K562 (cell line): ENCODE data around the gene ENKUR. TPM values are rescaled to one million over a fixed set of nuclear protein-coding genes. Genes with fewer than 3 reads are reported as not detected.

Experiments
- ATAC-seq: fragments of 200-7000 bp; cut with Tn5 transposase; 3 replicates; pipeline ENCODE4 v1.9.1; 2020; ENCODE audit warnings: moderate library complexity
- BruUV-seq: library from RNA; stranded (reverse); fragments of 400-500 nt; replicated peaks from 2 replicates; lab custom pipeline; 2021; lab: Mats Ljungman, UMichigan
- CTCF ChIA-PET: fragments of 300-600 bp; formaldehyde crosslinking; extraction: SDS; loops from one replicate; lab custom pipeline; 2021; ENCODE audit warnings: low intra/inter-chr PET ratio; lab: Yijun Ruan, JAX
- POLR2A ChIA-PET: fragments of 300-600, 350-650 bp; sonication (Branson Sonifier 250); formaldehyde crosslinking; extraction: SDS; loops from one replicate; lab custom pipeline; 2021; ENCODE audit warnings: antibody characterized with exemption, inconsistent platforms; lab: Yijun Ruan, JAX
- DNase-seq, 4 experiments: peaks; one replicate each; pipeline versions ENCODE4 v3.0.0 to v3.0.0-alpha.2; 2011 to 2018; ENCODE audit warnings: low spot score in 3 of 4, mixed read lengths in 3 of 4; ENCODE audit errors: extremely low read depth in 1 of 4
- FAIRE-seq: peaks from 2 replicates; lab custom pipeline; 2011; peaks lifted over from hg19 to GRCh38; lab: Jason Lieb, UNC
- H2AFZ ChIP-seq: 2 replicates; pipeline ENCODE4 v1.6.0; 2011; ENCODE audit warnings: low read depth, low read length, control low read depth, inconsistent platforms
- H3K27ac ChIP-seq: fragments of 200-600 bp; 3 replicates; pipeline ENCODE4 v1.8.0; 2011; ENCODE audit warnings: low read depth, mild to moderate bottlenecking, control low read depth, inconsistent platforms, low read length, moderate library complexity, mixed read lengths; ENCODE audit errors: extremely low read depth
- H3K27me3 ChIP-seq, 2 experiments: fragments of 300-600 bp in 1 of 2; 2 replicates in 1 of 2; 3 replicates in 1 of 2; pipeline versions ENCODE4 v1.6.0 to v1.8.0; 2011; ENCODE audit warnings: inconsistent platforms in 2 of 2, low read length in 2 of 2, mild to moderate bottlenecking in 1 of 2, mixed read lengths in 1 of 2, moderate library complexity in 1 of 2; ENCODE audit not compliant: control insufficient read depth in 2 of 2, insufficient read depth in 2 of 2
- H3K36me3 ChIP-seq: fragments of 300-600 bp; 3 replicates; pipeline ENCODE4 v1.8.0; 2011; ENCODE audit warnings: mild to moderate bottlenecking, low read length, inconsistent platforms; ENCODE audit not compliant: control insufficient read depth, insufficient read depth
- H3K4me1 ChIP-seq, 2 experiments: fragments of 200-600 bp in 1 of 2; replicated peaks in 1 of 2; 2 replicates in 1 of 2; 3 replicates in 1 of 2; pipeline versions ENCODE4 v1.5.1 to v1.8.0; 2011; ENCODE audit warnings: inconsistent platforms in 2 of 2, low read length in 2 of 2, mild to moderate bottlenecking in 1 of 2, mixed read lengths in 1 of 2, moderate library complexity in 1 of 2; ENCODE audit not compliant: control insufficient read depth in 2 of 2, insufficient read depth in 2 of 2
- H3K4me2 ChIP-seq: 2 replicates; pipeline ENCODE4 v1.6.1; 2011; ENCODE audit warnings: low read length, control low read depth, inconsistent platforms, mixed read lengths; ENCODE audit not compliant: insufficient read depth
- H3K4me3 ChIP-seq: fragments of 200-600 bp; sonication (generic), shearing (Covaris generic); 2 replicates; pipeline ENCODE4 v1.5.1; 2016; ENCODE audit warnings: control low read depth, inconsistent platforms
- H3K79me2 ChIP-seq: fragments of 200-600 bp; 3 replicates; pipeline ENCODE4 v1.8.0; 2011; ENCODE audit warnings: low read length, inconsistent platforms; ENCODE audit not compliant: control insufficient read depth, insufficient read depth
- H3K9ac ChIP-seq, 2 experiments: 2 replicates each; pipeline versions ENCODE4 v1.6.0 to v1.6.1; 2011; ENCODE audit warnings: low read depth in 2 of 2, low read length in 2 of 2, control low read depth in 1 of 2, inconsistent platforms in 1 of 2, mild to moderate bottlenecking in 1 of 2, mixed read lengths in 1 of 2; ENCODE audit not compliant: insufficient read depth in 1 of 2
- H3K9me1 ChIP-seq: one replicate; pipeline ENCODE4 v1.6.0; 2011; ENCODE audit warnings: inconsistent platforms, mild to moderate bottlenecking, low read length, moderate library complexity; ENCODE audit not compliant: control insufficient read depth, insufficient read depth
- H3K9me3 ChIP-seq: replicated peaks from 2 replicates; pipeline ENCODE4 v1.5.1; 2011; ENCODE audit warnings: low read depth, low read length, inconsistent platforms; ENCODE audit not compliant: control insufficient read depth, insufficient read depth
- H4K20me1 ChIP-seq: replicated peaks from 2 replicates; pipeline ENCODE4 v1.6.1; 2011; ENCODE audit warnings: low read length, inconsistent platforms, mixed read lengths; ENCODE audit not compliant: control insufficient read depth, insufficient read depth
- CREBBP ChIP-seq: IDR thresholded peaks from one replicate; pipeline ENCODE4 v1.6.1; 2012; ENCODE audit warnings: low read depth, mild to moderate bottlenecking, control low read depth, inconsistent platforms, low read length
- FOXK2 ChIP-seq, 2 experiments: fragments of 450-650 bp; IDR thresholded peaks in 1 of 2; conservative IDR thresholded peaks in 1 of 2; 2 replicates each; pipeline ENCODE4 v1.6.1; 2016; ENCODE audit warnings: low read depth in 2 of 2, mild to moderate bottlenecking in 1 of 2
- KAT2B ChIP-seq: IDR thresholded peaks from one replicate; pipeline ENCODE4 v1.6.1; 2012; ENCODE audit warnings: low read depth, mild to moderate bottlenecking, control low read depth, inconsistent platforms, low read length, moderate library complexity
- KDM1A ChIP-seq, 2 experiments: fragments of 450-650 bp; IDR thresholded peaks; 2 replicates each; pipeline ENCODE4 v1.6.1; 2016; ENCODE audit warnings: mild to moderate bottlenecking in 2 of 2
- MAZ ChIP-seq, 2 experiments: fragments of 450-650 bp in 1 of 2; sonication (generic) in 1 of 2; formaldehyde crosslinking; IDR thresholded peaks in 1 of 2; conservative IDR thresholded peaks in 1 of 2; 2 replicates each; pipeline versions ENCODE4 v1.4.0 to v1.5.0; 2020; ENCODE audit warnings: mild to moderate bottlenecking in 1 of 2, missing genetic modification reagents in 1 of 2
- RAD21 ChIP-seq, 2 experiments: fragments of 250-450 bp in 1 of 2; fragments of 450-650 bp in 1 of 2; sonication (Bioruptor Pico) in 1 of 2; formaldehyde crosslinking in 1 of 2; IDR thresholded peaks in 1 of 2; conservative IDR thresholded peaks in 1 of 2; 2 replicates each; pipeline versions ENCODE4 v1.4.0 to v1.8.0; 2020 to 2022; ENCODE audit warnings: mild to moderate bottlenecking in 2 of 2, moderate library complexity in 1 of 2
- SMARCA4 ChIP-seq: fragments of 450-650 bp; IDR thresholded peaks from 2 replicates; pipeline ENCODE4 v1.6.1; 2016
- SMC3 ChIP-seq: conservative IDR thresholded peaks from 2 replicates; pipeline ENCODE4 v1.6.1; 2011; ENCODE audit warnings: low read depth, low read length, improper control_type of control experiment; ENCODE audit not compliant: insufficient read depth
- WGBS: fragments of 100-300 bp; shearing (Covaris generic); methylation state at CpG from one replicate; pipeline ENCODE4 v1.1.6; 2016; ENCODE audit warnings: low coverage, mixed read lengths; ENCODE audit not compliant: insufficient coverage; ENCODE audit errors: missing lambda C conversion rate; 5-methylcytosine and 5-hydroxymethylcytosine counted together
- in situ Hi-C: fragments of 300-500 bp; cut with MboI; formaldehyde crosslinking; loops from 4 replicates; pipeline ENCODE4 v1.15.0; 2018; ENCODE audit warnings: inconsistent platforms, mixed read lengths
- intact Hi-C: fragments of 100-400 bp; cut with micrococcal nuclease; formaldehyde crosslinking; loops from 2 replicates; pipeline ENCODE4 v1.14.2; 2022
- polyA plus RNA-seq, 8 experiments: library from polyadenylated mRNA; depleted of rRNA in 4 of 8; stranded (reverse) in 5 of 8; unstranded in 3 of 8; fragments of >200 nt; fragmentation: Nextera tagmentation in 2 of 8; fragmentation: Illumina TruSeq in 1 of 8; extraction: Ambion mirVana in 2 of 8; extraction: Trizol in 1 of 8; gene quantifications; 2 replicates each; pipeline versions ENCODE4 v1.2.1 to v1.2.3, GENCODE V29; 2011 to 2014; ENCODE audit warnings: inconsistent platforms in 1 of 8, missing spikeins in 1 of 8
- total RNA-seq, 7 experiments: library from RNA; depleted of rRNA in 6 of 7; stranded (reverse); fragments of >200 nt in 6 of 7; fragmentation: Illumina TruSeq in 2 of 7; extraction: Trizol in 2 of 7; gene quantifications; 2 replicates each; pipeline versions ENCODE4 v1.2.1 to v1.2.3, GENCODE V29; 2011 to 2021; ENCODE audit warnings: low replicate concordance in 1 of 7
- TF ChIP-seq, protein P1 (sequence below): sonication (generic); formaldehyde crosslinking; IDR thresholded peaks from 2 replicates; pipeline ENCODE4 v1.8.0; 2023; ENCODE audit warnings: mild to moderate bottlenecking, missing genetic modification reagents
- TF ChIP-seq, protein P2 (sequence below), 2 experiments: fragments of 450-650 bp; IDR thresholded peaks; 2 replicates each; pipeline ENCODE4 v1.6.1; 2016
- TF ChIP-seq, protein P3 (sequence below): fragments of 250-450 bp; sonication (Bioruptor Pico); IDR thresholded peaks from 2 replicates; pipeline ENCODE4 v1.6.1; 2021; ENCODE audit warnings: mild to moderate bottlenecking
- TF ChIP-seq, protein P4 (sequence below): fragments of 250-450 bp; sonication (Bioruptor Pico); IDR thresholded peaks from 2 replicates; pipeline ENCODE4 v1.5.1; 2021; ENCODE audit warnings: mild to moderate bottlenecking

Gene ENKUR
- total and polyA plus RNA-seq, 9 of the 15 experiments (the other 6 are each of a cell fraction or from before 2014, with no cell fraction given): 0.06 to 0.46 (median 0.20) TPM

DNA sequence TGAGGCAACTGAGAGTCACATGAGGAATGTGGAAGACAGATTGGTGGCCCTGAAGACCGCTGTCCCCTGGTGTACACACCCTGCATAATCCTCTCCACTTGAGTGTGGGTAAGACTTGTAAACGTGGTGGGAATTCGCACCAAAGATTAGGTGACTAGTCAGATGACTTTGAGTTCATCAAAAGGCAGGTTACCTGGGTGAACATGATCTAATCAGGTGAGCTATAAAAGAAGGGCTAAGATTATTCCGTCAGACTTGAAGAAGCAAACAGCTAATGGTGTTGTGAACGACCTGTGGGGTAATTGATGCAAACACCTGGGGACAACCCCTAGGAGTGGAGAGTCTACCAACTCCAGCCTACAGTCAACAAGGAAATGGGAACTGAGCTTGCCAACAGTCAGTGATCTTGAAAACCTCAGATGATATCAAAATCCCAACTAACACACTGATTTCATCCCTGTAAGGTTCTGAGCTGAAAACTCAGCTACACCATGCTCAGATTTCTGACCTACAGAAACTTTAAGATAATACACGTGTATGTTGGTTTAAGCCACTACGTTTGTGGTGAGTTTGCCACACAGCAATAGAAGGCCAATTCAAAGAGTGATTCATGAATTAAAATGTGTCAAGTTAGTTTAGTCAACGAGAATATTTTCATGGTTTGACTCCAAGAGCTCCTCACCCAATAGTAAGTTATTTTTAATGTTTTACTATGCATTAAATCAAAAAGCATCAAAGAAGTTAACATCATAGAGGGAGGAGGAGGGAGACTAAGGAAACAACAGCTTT lies 80.3 kb downstream of the ENKUR start:
- CTCF ChIA-PET: no interaction called here
- 43% methylated on average over 8 of the region's 8 CpGs for WGBS
- TF ChIP-seq FOXK2 (conservative IDR thresholded peaks at IDR 0.05 in 1 of 2, IDR thresholded peaks at IDR 0.05 in 1 of 2; ENCODE audit: low read depth in 2 of 2): no peak
- no peak for TF ChIP-seq SMC3
- TF ChIP-seq, protein P1, sequence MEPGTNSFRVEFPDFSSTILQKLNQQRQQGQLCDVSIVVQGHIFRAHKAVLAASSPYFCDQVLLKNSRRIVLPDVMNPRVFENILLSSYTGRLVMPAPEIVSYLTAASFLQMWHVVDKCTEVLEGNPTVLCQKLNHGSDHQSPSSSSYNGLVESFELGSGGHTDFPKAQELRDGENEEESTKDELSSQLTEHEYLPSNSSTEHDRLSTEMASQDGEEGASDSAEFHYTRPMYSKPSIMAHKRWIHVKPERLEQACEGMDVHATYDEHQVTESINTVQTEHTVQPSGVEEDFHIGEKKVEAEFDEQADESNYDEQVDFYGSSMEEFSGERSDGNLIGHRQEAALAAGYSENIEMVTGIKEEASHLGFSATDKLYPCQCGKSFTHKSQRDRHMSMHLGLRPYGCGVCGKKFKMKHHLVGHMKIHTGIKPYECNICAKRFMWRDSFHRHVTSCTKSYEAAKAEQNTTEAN (CRISPR knock-in tag): no peak
- peak in 1 of 2 experiments; percentile 34; a peak in 2 of 4 replicates for TF ChIP-seq KDM1A (IDR thresholded peaks at IDR 0.05)
- no peak for TF ChIP-seq SMARCA4
- TF ChIP-seq RAD21 (CRISPR knock-in tag; conservative IDR thresholded peaks at IDR 0.05 in 1 of 2, IDR thresholded peaks at IDR 0.05 in 1 of 2): peak in 1 of 2 experiments; percentile 47; a peak in 2 of 4 replicates
- TF ChIP-seq, protein P2, sequence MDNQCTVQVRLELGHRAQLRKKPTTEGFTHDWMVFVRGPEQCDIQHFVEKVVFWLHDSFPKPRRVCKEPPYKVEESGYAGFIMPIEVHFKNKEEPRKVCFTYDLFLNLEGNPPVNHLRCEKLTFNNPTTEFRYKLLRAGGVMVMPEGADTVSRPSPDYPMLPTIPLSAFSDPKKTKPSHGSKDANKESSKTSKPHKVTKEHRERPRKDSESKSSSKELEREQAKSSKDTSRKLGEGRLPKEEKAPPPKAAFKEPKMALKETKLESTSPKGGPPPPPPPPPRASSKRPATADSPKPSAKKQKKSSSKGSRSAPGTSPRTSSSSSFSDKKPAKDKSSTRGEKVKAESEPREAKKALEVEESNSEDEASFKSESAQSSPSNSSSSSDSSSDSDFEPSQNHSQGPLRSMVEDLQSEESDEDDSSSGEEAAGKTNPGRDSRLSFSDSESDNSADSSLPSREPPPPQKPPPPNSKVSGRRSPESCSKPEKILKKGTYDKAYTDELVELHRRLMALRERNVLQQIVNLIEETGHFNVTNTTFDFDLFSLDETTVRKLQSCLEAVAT (IDR thresholded peaks at IDR 0.05): no peak
- TF ChIP-seq KAT2B: no peak
- no peak for TF ChIP-seq CREBBP
- TF ChIP-seq, protein P3, sequence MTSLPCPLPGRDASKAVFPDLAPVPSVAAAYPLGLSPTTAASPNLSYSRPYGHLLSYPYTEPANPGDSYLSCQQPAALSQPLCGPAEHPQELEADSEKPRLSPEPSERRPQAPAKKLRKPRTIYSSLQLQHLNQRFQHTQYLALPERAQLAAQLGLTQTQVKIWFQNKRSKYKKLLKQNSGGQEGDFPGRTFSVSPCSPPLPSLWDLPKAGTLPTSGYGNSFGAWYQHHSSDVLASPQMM (CRISPR knock-in tag): no peak
- TF ChIP-seq MAZ (CRISPR knock-in tag; conservative IDR thresholded peaks at IDR 0.05 in 1 of 2, IDR thresholded peaks at IDR 0.05 in 1 of 2): no peak
- TF ChIP-seq, protein P4, sequence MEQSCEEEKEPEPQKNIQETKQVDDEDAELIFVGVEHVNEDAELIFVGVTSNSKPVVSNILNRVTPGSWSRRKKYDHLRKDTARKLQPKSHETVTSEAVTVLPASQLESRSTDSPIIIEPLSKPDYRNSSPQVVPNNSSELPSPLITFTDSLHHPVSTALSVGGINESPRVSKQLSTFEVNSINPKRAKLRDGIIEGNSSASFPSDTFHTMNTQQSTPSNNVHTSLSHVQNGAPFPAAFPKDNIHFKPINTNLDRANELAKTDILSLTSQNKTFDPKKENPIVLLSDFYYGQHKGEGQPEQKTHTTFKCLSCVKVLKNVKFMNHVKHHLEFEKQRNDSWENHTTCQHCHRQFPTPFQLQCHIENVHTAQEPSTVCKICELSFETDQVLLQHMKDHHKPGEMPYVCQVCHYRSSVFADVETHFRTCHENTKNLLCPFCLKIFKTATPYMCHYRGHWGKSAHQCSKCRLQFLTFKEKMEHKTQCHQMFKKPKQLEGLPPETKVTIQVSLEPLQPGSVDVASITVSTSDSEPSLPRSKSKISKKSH (CRISPR knock-in tag): no peak

More for the DNA sequence above, 80.3 kb downstream of the ENKUR start:
- Histone ChIP-seq H3K36me3 (no peaks in the 10 kb centered on the region), H3K4me1 (no peaks in the 10 kb centered on the region; a peak in 2 of 5 replicates), H3K9me3 (no peaks in the 10 kb centered on the region), H3K4me3 (no peak overlapping the region), H3K9ac (no peak overlapping the region), H3K9me1 (no peaks in the 10 kb centered on the region), H3K27me3 (no peaks in the 10 kb centered on the region), H3K79me2 (no peaks in the 10 kb centered on the region), H3K4me2 (no peak overlapping the region), H3K27ac (no peak overlapping the region), H2AFZ (no peak overlapping the region), H4K20me1 (no peaks in the 10 kb centered on the region)
- in situ Hi-C loops: no loop called here
- intact Hi-C loops: no loop called here
- no peak for DNase-seq
- POLR2A ChIA-PET: interaction anchor here (0.5 to 1.5 kb wide), 4 partner anchors 12 to 226 kb away, joined by 3 to 5 read pairs (median 4); no protein-coding TSS in a partner anchor
- no TSS peak for BruUV-seq
- no peak for FAIRE-seq
- peak; percentile 66; the same call in 2 of the 3 replicates for ATAC-seq
